ENCODE results near the gene SRSF5. TPM values are rescaled to one million over a fixed set of nuclear protein-coding genes. Genes with fewer than 3 reads are reported as not detected.

SRSF5 gene
- total and polyA plus RNA-seq, 2 of the 8 experiments (the other 6 are each of a cell fraction or from before 2014, with no cell fraction given) = 101 to 238 TPM

DNA sequence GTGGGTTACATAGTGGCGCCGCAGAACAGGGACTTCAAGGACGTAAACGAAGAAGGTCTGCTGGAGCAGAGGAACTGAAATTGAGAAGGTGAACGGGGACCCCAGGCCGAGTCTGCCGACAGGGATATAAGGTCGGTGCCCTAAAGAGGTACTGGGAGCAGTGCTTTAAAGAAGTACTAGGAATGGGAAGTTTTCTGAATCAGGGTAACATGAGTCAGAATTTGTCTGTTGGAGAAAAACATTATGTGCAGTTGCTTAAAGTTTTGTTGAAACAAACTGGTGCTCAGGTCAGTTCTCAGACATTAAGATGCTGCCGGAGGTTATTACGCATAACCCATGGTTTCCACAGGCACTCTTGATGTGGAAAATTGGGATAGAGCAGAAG, 44.9 kb downstream of the SRSF5 start:
- WGBS, 2 experiments (ENCODE audit: extremely low coverage in 1 of 2, insufficient coverage in 1 of 2, insufficient read length in 1 of 2, insufficient replicate concordance in 2 of 2, low coverage in 1 of 2, low lambda C conversion rate in 2 of 2, missing lambda C conversion rate in 1 of 2) = 87% methylated on average over 10 of the region's 10 CpGs; no CpG with 5 or more reads in 1 of the 2 experiments
- no peak for FAIRE-seq
- CTCF ChIA-PET (ENCODE audit: partially characterized antibody) = interaction anchor here (1.2 to 1.5 kb wide), 2 partner anchors 15 to 216 kb away, joined by 3 to 5 read pairs; partner anchors contain the start of gene SLC10A1
- no peak for TF ChIP-seq ZNF274 (IDR thresholded peaks at IDR 0.05; ENCODE audit: borderline replicate concordance, extremely low read depth, low read length)
- TF ChIP-seq, protein P1, sequence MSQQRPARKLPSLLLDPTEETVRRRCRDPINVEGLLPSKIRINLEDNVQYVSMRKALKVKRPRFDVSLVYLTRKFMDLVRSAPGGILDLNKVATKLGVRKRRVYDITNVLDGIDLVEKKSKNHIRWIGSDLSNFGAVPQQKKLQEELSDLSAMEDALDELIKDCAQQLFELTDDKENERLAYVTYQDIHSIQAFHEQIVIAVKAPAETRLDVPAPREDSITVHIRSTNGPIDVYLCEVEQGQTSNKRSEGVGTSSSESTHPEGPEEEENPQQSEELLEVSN (IDR thresholded peaks at IDR 0.05) = no peak
- TF ChIP-seq CREB1 (IDR thresholded peaks at IDR 0.05) = no peak
- TF ChIP-seq SP1 (IDR thresholded peaks at IDR 0.05; ENCODE audit: low read depth, low read length) = no peak
- TF ChIP-seq RBBP5 (IDR thresholded peaks at IDR 0.05; ENCODE audit: borderline replicate concordance, low read depth, low read length) = no peak
- TF ChIP-seq RFX5 (IDR thresholded peaks at IDR 0.05; ENCODE audit: borderline replicate concordance, low read depth, low read length) = no peak
- no peak for TF ChIP-seq GTF2F1 (IDR thresholded peaks at IDR 0.05; ENCODE audit: borderline replicate concordance, low read depth, low read length)
- no peak for TF ChIP-seq EP300 (IDR thresholded peaks at IDR 0.05; ENCODE audit: borderline replicate concordance in 1 of 2, low read depth in 2 of 2, low read length in 2 of 2)
- TF ChIP-seq NRF1 (IDR thresholded peaks at IDR 0.05; ENCODE audit: low read depth, low read length) = no peak
- TF ChIP-seq POU5F1 (IDR thresholded peaks at IDR 0.05; ENCODE audit: low read depth, low read length) = no peak
- TF ChIP-seq HDAC6 (IDR thresholded peaks at IDR 0.05; ENCODE audit: low read depth, low read length) = no peak
- no peak for TF ChIP-seq TCF12 (IDR thresholded peaks at IDR 0.05; ENCODE audit: low read depth, low read length)

More for the DNA sequence above, 44.9 kb downstream of the SRSF5 start:
- no peak overlapping the region for H2BK12ac ChIP-seq (ENCODE audit: low read depth, low read length)
- no peak overlapping the region for H3K4me3 ChIP-seq (ENCODE audit: extremely low read depth in 1 of 4, insufficient read depth in 2 of 4, low read depth in 3 of 4, low read length in 4 of 4)
- no peaks in the 10 kb centered on the region for H3K4me1 ChIP-seq (replicated peaks in 1 of 4; ENCODE audit: control insufficient read depth in 3 of 4, insufficient read depth in 4 of 4, low read length in 3 of 4)
- no peaks in the 10 kb centered on the region for H3K79me1 ChIP-seq (ENCODE audit: low read depth, low read length)
- no peak overlapping the region for H2BK120ac ChIP-seq (replicated peaks; ENCODE audit: low read depth, low read length)
- no peak overlapping the region for H2AFZ ChIP-seq (ENCODE audit: low read length)
- no peaks in the 10 kb centered on the region for H3K36me3 ChIP-seq (ENCODE audit: control insufficient read depth in 2 of 4, insufficient read depth in 4 of 4, low read length in 3 of 4)
- no peaks in the 10 kb centered on the region for H3K79me2 ChIP-seq (ENCODE audit: control insufficient read depth in 1 of 2, insufficient read depth in 2 of 2, low read length in 2 of 2)
- H3K23me2 ChIP-seq (ENCODE audit: low read depth, low read length) = no peaks in the 10 kb centered on the region
- H3K14ac ChIP-seq (ENCODE audit: insufficient read length) = no peak overlapping the region
- H2BK15ac ChIP-seq (ENCODE audit: low read length) = no peak overlapping the region
- H4K20me1 ChIP-seq (replicated peaks in 1 of 2; ENCODE audit: control insufficient read depth in 1 of 2, insufficient read depth in 2 of 2, low read length in 2 of 2) = no peaks in the 10 kb centered on the region
- H3K4me2 ChIP-seq (ENCODE audit: insufficient read depth in 1 of 2, low read depth in 2 of 2, low read length in 2 of 2) = no peak overlapping the region
- no peak overlapping the region for H4K5ac ChIP-seq (ENCODE audit: insufficient read length, low read depth, low read length)
- no peaks in the 10 kb centered on the region for H3K27me3 ChIP-seq (replicated peaks in 1 of 4; ENCODE audit: control insufficient read depth in 3 of 4, extremely low read depth in 1 of 4, insufficient read depth in 3 of 4, low read length in 3 of 4)
- POLR2A ChIA-PET (ENCODE audit: partially characterized antibody) = no interaction called here
- no peak overlapping the region for H3K23ac ChIP-seq (ENCODE audit: insufficient read length)
- no peak overlapping the region for H2BK20ac ChIP-seq (ENCODE audit: low read length)
- no peak overlapping the region for H3K56ac ChIP-seq (replicated peaks; ENCODE audit: insufficient read length, low read depth, low read length)
- no peak overlapping the region for H4K91ac ChIP-seq (replicated peaks; ENCODE audit: insufficient read length, low read length)
- H4K8ac ChIP-seq (ENCODE audit: extremely low read depth, insufficient read depth, low read length) = no peak overlapping the region
- no peaks in the 10 kb centered on the region for H3K9me3 ChIP-seq (ENCODE audit: insufficient read depth in 2 of 2, low read depth in 1 of 2, low read length in 1 of 2)
- no peak overlapping the region for H3K9ac ChIP-seq (replicated peaks in 1 of 4; ENCODE audit: extremely low read depth in 1 of 4, low read depth in 3 of 4, low read length in 3 of 4)
- no peak overlapping the region for H3K27ac ChIP-seq (ENCODE audit: low read depth, low read length)
- H2BK5ac ChIP-seq (ENCODE audit: low read depth, low read length) = no peak overlapping the region
- H3K4ac ChIP-seq (replicated peaks; ENCODE audit: insufficient read length, low read depth, low read length) = no peak overlapping the region
- no peak overlapping the region for H2AK5ac ChIP-seq (ENCODE audit: low read depth, low read length)
- DNase-seq (ENCODE audit: low read depth in 1 of 2, low spot score in 2 of 2) = no peak
- no peak overlapping the region for H3K18ac ChIP-seq (ENCODE audit: extremely low read depth, low read length)

Measured in H1 (cell line).